Upper lobe of left lung (tissue), 6 donors: ENCODE measurements around the gene C18orf54. TPM values are rescaled to one million over a fixed set of nuclear protein-coding genes. Genes with fewer than 3 reads are reported as not detected.
A peak's percentile ranks its signal among the peaks of the same experiment; 100 is the strongest.

Source experiments
- ATAC-seq, 2 donors: fragments of 200-7000 bp; cut with Tn5 transposase; one replicate each; pipeline ENCODE4 v1.9.1; 2022; ENCODE audit warnings: mild to moderate bottlenecking in 2 of 2, moderate library complexity in 2 of 2; ENCODE audit not compliant: low FRiP score in 2 of 2
- DNase-seq, 2 donors: peaks; one replicate each; pipeline ENCODE4 v3.0.0-alpha.2; 2019 to 2020
- H3K27ac ChIP-seq, 4 donors: fragments of 200-600 bp; sonication (generic); one replicate each; pipeline ENCODE4 v1.5.1; 2016 to 2019
- H3K27me3 ChIP-seq, 4 donors: fragments of 200-600 bp; sonication (generic); one replicate each; pipeline ENCODE4 v1.5.1; 2017 to 2019
- H3K36me3 ChIP-seq, 4 donors: fragments of 200-600 bp; sonication (generic); one replicate each; pipeline ENCODE4 v1.5.1; 2016 to 2019
- H3K4me1 ChIP-seq, 4 donors: fragments of 200-600 bp; sonication (generic); one replicate each; pipeline ENCODE4 v1.5.1; 2018 to 2019
- H3K4me3 ChIP-seq, 4 donors: fragments of 200-600 bp; sonication (generic); one replicate each; pipeline ENCODE4 v1.5.1; 2017 to 2019; ENCODE audit warnings: mild to moderate bottlenecking in 2 of 4, moderate library complexity in 1 of 4
- H3K9me3 ChIP-seq, 4 donors: fragments of 200-600 bp; sonication (generic); one replicate each; pipeline ENCODE4 v1.5.1; 2018 to 2019
- EP300 ChIP-seq, 4 donors: sonication (generic); formaldehyde crosslinking; IDR thresholded peaks; one replicate each; pipeline ENCODE4 v1.5.1; 2017; ENCODE audit warnings: antibody characterized with exemption in 4 of 4, control low read depth in 2 of 4
- POLR2A ChIP-seq, 4 donors: fragments of 450-650 bp; IDR thresholded peaks; one replicate each; pipeline ENCODE4 v1.5.1; 2016 to 2017; ENCODE audit warnings: antibody characterized with exemption in 4 of 4, mild to moderate bottlenecking in 2 of 4
- POLR2AphosphoS5 ChIP-seq, 2 donors: sonication (generic); formaldehyde crosslinking; IDR thresholded peaks; one replicate each; pipeline ENCODE4 v1.5.1; 2017; ENCODE audit warnings: antibody characterized with exemption in 2 of 2
- WGBS, 2 donors: methylation state at CpG; one replicate each; pipeline ENCODE4 v1.1.5; 2017 to 2018; 5-methylcytosine and 5-hydroxymethylcytosine counted together
- total RNA-seq, 6 donors: library from RNA; depleted of rRNA in 4 of 6; stranded (reverse); fragments of >200 nt in 4 of 6; gene quantifications; one replicate each; pipeline versions ENCODE4 v1.1.0 to v1.2.1, GENCODE V29; 2016 to 2021
- TF ChIP-seq, protein P1 (sequence below), 6 experiments: fragments of 450-650 bp in 4 of 6; fragments of 200-600 bp in 2 of 6; sonication (generic) in 2 of 6; IDR thresholded peaks; one replicate each; pipeline ENCODE4 v1.5.1; 2016 to 2019; ENCODE audit warnings: antibody characterized with exemption in 6 of 6
- donor health status: DM: no; HTN: no; CAD: no; lungs with moderate emphysema.
- donor health status: DM: no; HTN: yes; CAD: no; lungs with severe emphysema.

The C18orf54 gene
- total RNA-seq, 6 donors from 2014 or later: 0.91 to 4.9 (median 2.4) TPM

DNA sequence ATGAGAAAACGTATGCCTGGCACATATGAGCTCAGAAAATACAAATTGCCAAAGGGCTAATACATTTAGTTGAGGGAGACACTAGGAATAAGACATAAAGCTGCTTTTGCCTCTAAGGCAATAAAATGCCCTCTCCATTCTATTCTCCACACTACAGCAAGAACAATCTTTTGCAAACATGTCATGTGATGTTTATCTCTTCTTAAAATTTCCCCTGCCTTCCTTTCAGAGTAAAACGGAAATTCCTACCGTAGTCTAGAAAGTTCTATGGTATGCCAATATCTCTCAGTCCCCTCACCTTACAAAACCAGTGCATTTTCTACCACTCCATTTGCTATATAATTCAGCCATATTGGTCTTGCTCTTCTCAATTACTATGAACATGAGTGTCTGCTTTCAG, 33.1 kb downstream of the C18orf54 start:
- no peak for DNase-seq
- no peaks in the 10 kb centered on the region for H3K27me3 ChIP-seq
- no peak overlapping the region for H3K27ac ChIP-seq
- WGBS, 2 donors: 54 to 63% methylated on average over 3 of the region's 3 CpGs
- H3K36me3 ChIP-seq: no peaks in the 10 kb centered on the region
- no peak for TF ChIP-seq POLR2AphosphoS5 (IDR thresholded peaks at IDR 0.05)
- TF ChIP-seq, protein P1, sequence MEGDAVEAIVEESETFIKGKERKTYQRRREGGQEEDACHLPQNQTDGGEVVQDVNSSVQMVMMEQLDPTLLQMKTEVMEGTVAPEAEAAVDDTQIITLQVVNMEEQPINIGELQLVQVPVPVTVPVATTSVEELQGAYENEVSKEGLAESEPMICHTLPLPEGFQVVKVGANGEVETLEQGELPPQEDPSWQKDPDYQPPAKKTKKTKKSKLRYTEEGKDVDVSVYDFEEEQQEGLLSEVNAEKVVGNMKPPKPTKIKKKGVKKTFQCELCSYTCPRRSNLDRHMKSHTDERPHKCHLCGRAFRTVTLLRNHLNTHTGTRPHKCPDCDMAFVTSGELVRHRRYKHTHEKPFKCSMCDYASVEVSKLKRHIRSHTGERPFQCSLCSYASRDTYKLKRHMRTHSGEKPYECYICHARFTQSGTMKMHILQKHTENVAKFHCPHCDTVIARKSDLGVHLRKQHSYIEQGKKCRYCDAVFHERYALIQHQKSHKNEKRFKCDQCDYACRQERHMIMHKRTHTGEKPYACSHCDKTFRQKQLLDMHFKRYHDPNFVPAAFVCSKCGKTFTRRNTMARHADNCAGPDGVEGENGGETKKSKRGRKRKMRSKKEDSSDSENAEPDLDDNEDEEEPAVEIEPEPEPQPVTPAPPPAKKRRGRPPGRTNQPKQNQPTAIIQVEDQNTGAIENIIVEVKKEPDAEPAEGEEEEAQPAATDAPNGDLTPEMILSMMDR (IDR thresholded peaks at IDR 0.05): no peak
- TF ChIP-seq POLR2A (IDR thresholded peaks at IDR 0.05): no peak
- no peak for TF ChIP-seq EP300 (IDR thresholded peaks at IDR 0.05)
- H3K9me3 ChIP-seq: no peaks in the 10 kb centered on the region
- no peaks in the 10 kb centered on the region for H3K4me1 ChIP-seq
- H3K4me3 ChIP-seq: no peak overlapping the region
- ATAC-seq: no peak

DNA sequence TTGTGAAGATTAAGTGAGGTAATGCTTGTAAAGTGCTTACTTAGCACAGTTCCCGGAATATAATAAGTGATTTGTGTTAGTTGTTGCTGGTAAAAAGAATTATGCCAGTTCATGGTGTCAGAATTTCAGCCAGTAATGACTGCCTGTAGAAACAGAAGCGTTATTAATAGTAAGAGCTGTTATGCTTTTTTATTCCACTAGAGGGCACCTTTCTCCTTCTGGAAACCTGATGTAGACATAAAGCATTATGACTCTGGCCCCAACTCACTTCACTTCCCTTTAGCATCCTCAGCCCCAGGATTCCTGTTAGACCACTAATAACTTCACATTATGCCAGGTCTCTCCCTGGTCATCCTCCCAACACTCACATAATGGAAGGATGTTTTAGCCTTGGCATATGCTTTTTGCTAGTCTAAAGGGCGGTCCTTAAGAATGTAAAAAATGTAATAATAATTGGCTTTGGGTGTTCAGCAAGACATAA, 34.9 kb downstream of the C18orf54 start:
- H3K4me1 ChIP-seq: no peaks in the 10 kb centered on the region
- no peak overlapping the region for H3K27ac ChIP-seq
- peak in 1 of 2 donors; percentile 71 for ATAC-seq
- no peak for DNase-seq
- no peaks in the 10 kb centered on the region for H3K9me3 ChIP-seq
- no peaks in the 10 kb centered on the region for H3K27me3 ChIP-seq
- H3K4me3 ChIP-seq: no peak overlapping the region
- WGBS, 2 donors: 33 to 35% methylated on average over 3 of the region's 3 CpGs
- TF ChIP-seq, protein P1 (IDR thresholded peaks at IDR 0.05): peak; percentile 54 to 76 (median 68)
- TF ChIP-seq POLR2AphosphoS5 (IDR thresholded peaks at IDR 0.05) (no peak), POLR2A (IDR thresholded peaks at IDR 0.05) (no peak), EP300 (IDR thresholded peaks at IDR 0.05) (no peak)
- no peaks in the 10 kb centered on the region for H3K36me3 ChIP-seq

DNA sequence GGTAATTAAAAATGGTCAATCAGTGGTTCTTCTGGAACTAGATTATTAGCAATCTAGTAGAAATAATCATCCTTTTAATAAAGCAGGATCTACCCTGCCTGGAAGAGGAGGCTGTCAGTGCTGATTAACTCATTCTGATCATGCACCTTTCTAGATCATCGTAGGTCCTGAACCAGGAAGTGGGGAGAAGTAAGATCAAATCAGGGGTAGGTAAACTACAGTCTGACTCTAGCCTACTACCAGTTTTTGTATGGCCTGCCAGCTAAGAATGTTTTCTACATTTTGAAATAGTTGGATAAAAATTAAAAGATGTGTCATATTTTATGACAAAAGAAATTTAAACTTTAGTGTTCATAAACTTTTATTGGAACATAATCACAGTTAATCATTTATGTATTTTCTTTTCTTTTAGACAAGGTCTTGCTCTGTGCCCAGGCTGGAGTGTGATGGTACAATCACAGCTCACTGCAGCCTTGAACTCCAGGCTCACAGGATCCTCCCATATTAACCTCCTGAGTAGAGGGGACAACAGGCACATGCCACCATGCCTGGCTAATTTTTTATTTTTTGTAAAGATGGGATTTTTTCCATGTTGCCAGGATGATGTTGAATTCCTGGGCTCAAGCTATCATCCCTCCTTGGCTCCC, 36.1 kb downstream of the C18orf54 start:
- TF ChIP-seq POLR2AphosphoS5 (IDR thresholded peaks at IDR 0.05): no peak
- no peak for TF ChIP-seq EP300 (IDR thresholded peaks at IDR 0.05)
- no peak for TF ChIP-seq POLR2A (IDR thresholded peaks at IDR 0.05)
- TF ChIP-seq, protein P1 (IDR thresholded peaks at IDR 0.05): no peak
- WGBS, 2 donors: 68 to 77% methylated on average over 1 of the region's 1 CpG
- no peaks in the 10 kb centered on the region for H3K27me3 ChIP-seq
- no peak for DNase-seq
- no peaks in the 10 kb centered on the region for H3K36me3 ChIP-seq
- ATAC-seq: no peak
- H3K4me3 ChIP-seq: no peak overlapping the region
- H3K4me1 ChIP-seq: no peaks in the 10 kb centered on the region
- no peaks in the 10 kb centered on the region for H3K9me3 ChIP-seq
- H3K27ac ChIP-seq: no peak overlapping the region

DNA sequence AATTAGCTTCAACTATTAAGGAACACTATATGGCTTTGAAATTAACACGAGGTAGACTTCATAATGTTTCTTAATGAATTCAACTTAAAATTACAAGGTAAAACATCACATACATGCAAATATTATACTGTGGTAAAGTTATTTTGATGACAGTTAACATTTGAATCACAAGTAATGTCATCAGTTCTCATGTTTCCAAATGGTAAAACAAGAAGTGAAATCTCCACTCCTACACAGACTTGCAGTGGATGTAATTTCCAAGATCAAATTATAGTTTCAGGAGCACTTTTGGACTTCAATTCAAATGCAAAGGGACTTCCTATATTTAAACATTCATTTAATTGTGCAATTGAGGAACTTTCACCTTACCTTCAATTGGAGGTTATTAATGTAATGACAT, 39.1 kb downstream of the C18orf54 start:
- 74 to 76% methylated on average over 1 of the region's 1 CpG for WGBS, 2 donors
- ATAC-seq: no peak
- no peak for DNase-seq

More for the DNA sequence above, 39.1 kb downstream of the C18orf54 start:
- TF ChIP-seq POLR2A (IDR thresholded peaks at IDR 0.05): no peak
- TF ChIP-seq, protein P1 (IDR thresholded peaks at IDR 0.05): no peak
- TF ChIP-seq POLR2AphosphoS5 (IDR thresholded peaks at IDR 0.05): no peak
- no peak for TF ChIP-seq EP300 (IDR thresholded peaks at IDR 0.05)
- H3K4me1 ChIP-seq: no peaks in the 10 kb centered on the region
- no peak overlapping the region for H3K4me3 ChIP-seq
- no peaks in the 10 kb centered on the region for H3K27me3 ChIP-seq
- no peaks in the 10 kb centered on the region for H3K36me3 ChIP-seq
- H3K27ac ChIP-seq: no peak overlapping the region
- no peaks in the 10 kb centered on the region for H3K9me3 ChIP-seq
